Left ventricle myocardium inferior (tissue), 1 donor: Measurements from ENCODE around the gene FBLN2. TPM values are rescaled to one million over a fixed set of nuclear protein-coding genes. Genes with fewer than 3 reads are reported as not detected.

Experiments used
- DNase-seq: peaks from one replicate; pipeline ENCODE4 v3.0.0-alpha.2; 2020
- H3K27ac ChIP-seq: fragments of 200-600 bp; replicated peaks from 2 replicates; pipeline ENCODE4 v1.8.0; 2021
- H3K27me3 ChIP-seq: fragments of 200-600 bp; 2 replicates; pipeline ENCODE4 v1.8.0; 2021; ENCODE audit warnings: low read depth
- H3K36me3 ChIP-seq: fragments of 200-600 bp; 2 replicates; pipeline ENCODE4 v1.8.0; 2021
- H3K4me1 ChIP-seq: fragments of 200-600 bp; 2 replicates; pipeline ENCODE4 v1.8.0; 2021
- H3K4me3 ChIP-seq: fragments of 200-600 bp; 2 replicates; pipeline ENCODE4 v1.8.0; 2021; ENCODE audit warnings: mild to moderate bottlenecking, moderate library complexity
- H3K9me3 ChIP-seq: fragments of 200-600 bp; replicated peaks from 2 replicates; pipeline ENCODE4 v1.8.0; 2021
- intact Hi-C: fragments of 100-400 bp; cut with micrococcal nuclease; formaldehyde crosslinking; loops from one replicate; pipeline ENCODE4 v1.11.0; 2022
- total RNA-seq: library from RNA; stranded (reverse); fragmentation: NEBNext Ultra II Directional; extraction: Animal tissue kit (Norgen Biotek cat#: 25700); gene quantifications from one replicate; pipeline ENCODE4 v1.2.1, GENCODE V29; 2021
- TF ChIP-seq, protein P1 (sequence below): fragments of 200-600 bp; IDR thresholded peaks from 2 replicates; pipeline ENCODE4 v1.8.0; 2021; ENCODE audit warnings: antibody characterized with exemption, mild to moderate bottlenecking, borderline replicate concordance
- donor health status: DM: no; HTN: yes; CAD: no; lungs with severe emphysema.

The FBLN2 gene
- total RNA-seq, 1 donor from 2014 or later: 56.7 TPM

DNA sequence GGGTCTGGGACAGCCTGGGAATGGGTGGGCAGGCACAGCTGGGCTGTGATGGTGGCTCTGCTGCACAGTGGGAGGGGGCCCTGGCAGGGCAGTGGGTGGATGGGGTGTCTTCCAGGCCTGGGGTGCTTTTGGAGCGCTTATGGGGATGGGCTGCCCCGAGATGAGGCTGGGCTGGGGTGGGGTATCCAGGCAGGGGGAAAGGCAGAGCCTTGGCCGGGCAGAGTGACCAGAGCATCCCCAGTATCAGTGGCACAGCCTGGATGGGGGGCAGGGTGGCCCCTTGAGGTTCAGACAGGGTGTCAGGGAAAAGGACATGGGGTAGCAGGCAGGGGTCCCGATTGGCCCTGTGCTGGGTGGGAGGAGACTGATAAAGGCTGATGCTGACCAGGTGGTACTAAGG lies 42.2 kb upstream of the FBLN2 start:
- TF ChIP-seq, protein P1, sequence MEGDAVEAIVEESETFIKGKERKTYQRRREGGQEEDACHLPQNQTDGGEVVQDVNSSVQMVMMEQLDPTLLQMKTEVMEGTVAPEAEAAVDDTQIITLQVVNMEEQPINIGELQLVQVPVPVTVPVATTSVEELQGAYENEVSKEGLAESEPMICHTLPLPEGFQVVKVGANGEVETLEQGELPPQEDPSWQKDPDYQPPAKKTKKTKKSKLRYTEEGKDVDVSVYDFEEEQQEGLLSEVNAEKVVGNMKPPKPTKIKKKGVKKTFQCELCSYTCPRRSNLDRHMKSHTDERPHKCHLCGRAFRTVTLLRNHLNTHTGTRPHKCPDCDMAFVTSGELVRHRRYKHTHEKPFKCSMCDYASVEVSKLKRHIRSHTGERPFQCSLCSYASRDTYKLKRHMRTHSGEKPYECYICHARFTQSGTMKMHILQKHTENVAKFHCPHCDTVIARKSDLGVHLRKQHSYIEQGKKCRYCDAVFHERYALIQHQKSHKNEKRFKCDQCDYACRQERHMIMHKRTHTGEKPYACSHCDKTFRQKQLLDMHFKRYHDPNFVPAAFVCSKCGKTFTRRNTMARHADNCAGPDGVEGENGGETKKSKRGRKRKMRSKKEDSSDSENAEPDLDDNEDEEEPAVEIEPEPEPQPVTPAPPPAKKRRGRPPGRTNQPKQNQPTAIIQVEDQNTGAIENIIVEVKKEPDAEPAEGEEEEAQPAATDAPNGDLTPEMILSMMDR: no peak
- Histone ChIP-seq H3K4me1 (peaks cover 11% of the 10 kb centered on the region), H3K27ac (no peak overlapping the region), H3K4me3 (no peak overlapping the region), H3K9me3 (no peaks in the 10 kb centered on the region), H3K36me3 (peaks cover 18% of the 10 kb centered on the region), H3K27me3 (no peaks in the 10 kb centered on the region)
- DNase-seq: peak; percentile 8
- intact Hi-C loops: no loop called here

DNA sequence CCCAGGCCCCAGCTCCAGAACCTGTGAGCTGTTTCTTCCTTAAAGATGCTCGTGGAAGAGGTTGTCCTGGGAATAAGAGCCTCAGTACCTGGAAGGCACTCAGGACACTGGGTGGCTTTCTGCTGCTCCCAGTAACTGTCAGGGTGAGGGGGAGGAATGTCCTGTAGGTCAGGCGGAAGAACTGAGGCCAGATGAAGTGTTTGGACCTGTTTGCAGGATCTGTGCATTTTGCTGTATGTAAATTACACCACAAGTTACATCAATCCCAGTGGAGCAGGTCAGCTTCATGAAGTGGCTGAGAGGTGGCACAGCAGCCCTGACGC lies 41.7 kb upstream of the FBLN2 start:
- H3K4me3 ChIP-seq: no peak overlapping the region
- H3K27me3 ChIP-seq: no peaks in the 10 kb centered on the region
- intact Hi-C loops: no loop called here
- H3K36me3 ChIP-seq: peaks cover 18% of the 10 kb centered on the region
- H3K9me3 ChIP-seq: no peaks in the 10 kb centered on the region
- no peak for DNase-seq
- TF ChIP-seq, protein P1: no peak
- peaks cover 11% of the 10 kb centered on the region for H3K4me1 ChIP-seq
- no peak overlapping the region for H3K27ac ChIP-seq

DNA sequence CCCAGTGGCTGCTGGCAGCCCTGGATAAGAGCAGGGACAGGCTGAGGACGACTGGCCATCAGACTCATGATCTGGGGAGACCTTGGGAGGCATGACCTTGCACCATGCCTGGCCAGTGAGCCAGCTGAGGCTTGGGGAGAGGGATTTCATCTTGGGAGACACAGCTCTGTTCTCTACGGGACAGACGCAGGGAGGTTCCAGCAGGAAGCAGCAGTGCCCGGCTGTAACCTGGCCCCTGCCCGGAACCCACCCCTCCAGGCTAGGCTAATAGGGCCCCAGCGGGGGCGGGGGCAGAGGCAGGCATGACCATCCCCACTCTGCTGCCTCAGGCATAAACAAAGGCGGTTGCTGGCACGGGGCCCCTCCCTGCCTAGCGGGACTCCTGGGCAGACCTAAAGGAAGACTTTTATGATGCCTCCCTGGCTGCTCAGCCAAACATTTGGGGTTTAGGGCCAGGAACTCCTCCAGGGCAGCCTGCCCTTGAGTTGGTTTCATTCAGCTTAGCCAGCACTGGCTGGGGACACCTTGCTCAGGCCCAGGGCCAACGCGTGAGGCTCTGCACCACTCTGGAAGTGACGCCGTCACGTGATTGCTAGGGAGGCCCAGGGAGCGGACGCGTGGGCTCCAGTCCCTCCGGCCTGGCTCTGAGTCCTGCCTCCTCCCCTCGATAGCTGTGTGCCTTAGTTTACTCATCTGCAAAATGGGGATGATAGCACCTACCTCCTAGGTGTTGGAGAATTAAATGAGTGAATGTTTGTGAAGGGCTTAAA lies 41.2 kb upstream of the FBLN2 start:
- Histone ChIP-seq H3K36me3 (peaks cover 14% of the 10 kb centered on the region), H3K4me3 (no peak overlapping the region), H3K4me1 (peaks cover 11% of the 10 kb centered on the region), H3K9me3 (no peaks in the 10 kb centered on the region), H3K27ac (no peak overlapping the region), H3K27me3 (no peaks in the 10 kb centered on the region)
- intact Hi-C loops: no loop called here
- peak; percentile 19 for DNase-seq
- TF ChIP-seq, protein P1: no peak

GRCh38 chr3:13508496-13508895 lies 40.4 kb upstream of the FBLN2 start:
- TF ChIP-seq, protein P1: no peak
- Histone ChIP-seq H3K27ac (no peak overlapping the region), H3K9me3 (no peaks in the 10 kb centered on the region), H3K36me3 (peaks cover 11% of the 10 kb centered on the region), H3K27me3 (no peaks in the 10 kb centered on the region), H3K4me3 (no peak overlapping the region), H3K4me1 (peaks cover 11% of the 10 kb centered on the region)
- intact Hi-C loops: no loop called here
- DNase-seq: peak; percentile 7

- H3K36me3 ChIP-seq: peaks cover 9% of the 10 kb centered on the region
- H3K4me3 ChIP-seq: no peak overlapping the region
- peak; percentile 7 for DNase-seq
- H3K9me3 ChIP-seq: no peaks in the 10 kb centered on the region
- H3K27ac ChIP-seq: no peak overlapping the region
- intact Hi-C loops: no loop called here
- no peaks in the 10 kb centered on the region for H3K27me3 ChIP-seq
- TF ChIP-seq, protein P1: no peak
- peaks cover 11% of the 10 kb centered on the region for H3K4me1 ChIP-seq
Observed at GRCh38 chr3:13509059-13509815, 39.7 kb upstream of the FBLN2 start.
